Stimulated activated naive CD4-positive, alpha-beta T cell (primary cell): Measurements from ENCODE around the gene CDH5.
"Not testable (repeated sequence)": the region's sequence is repeated elsewhere in the genome, so short reads cannot be mapped to it uniquely, and the experiment has no call there.

Source experiments
- DNase-seq, 6 experiments: peaks; one replicate each; lab custom pipeline; 2025; lab: John Stamatoyannopoulos, UW

The CDH5 gene

DNA sequence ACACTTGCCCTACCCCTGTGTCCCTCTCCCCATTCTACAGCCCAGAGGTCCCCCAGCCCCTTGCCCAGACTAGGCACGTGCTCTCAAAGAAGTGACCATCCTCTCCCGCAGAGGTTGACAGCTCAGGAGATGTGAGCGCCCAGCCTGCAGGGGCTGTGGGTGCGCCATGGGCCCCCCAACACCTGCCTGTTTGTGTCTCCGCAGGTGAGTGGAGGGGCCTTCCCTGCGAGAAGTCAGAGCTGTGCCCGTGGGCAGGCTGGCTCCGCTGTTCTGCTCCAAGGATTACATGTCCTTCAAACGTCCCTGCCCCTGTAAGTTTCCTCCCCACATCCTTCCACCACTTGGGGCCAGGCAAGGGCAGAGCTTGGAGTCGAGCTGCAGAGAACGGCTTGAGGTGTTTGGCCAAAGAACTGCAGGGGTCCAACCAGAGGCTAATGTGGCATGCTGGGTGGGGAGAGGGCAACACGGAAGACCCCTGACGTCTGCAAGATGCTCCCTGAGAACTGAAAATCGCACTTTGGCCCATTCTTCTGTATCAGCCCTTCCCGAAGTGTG lies 71.0 kb downstream of the CDH5 start:
- no peak for DNase-seq

- no peak for DNase-seq
Observed at GRCh38 chr16:66438536-66438935, 72.0 kb downstream of the CDH5 start.

- no peak for DNase-seq
Observed at GRCh38 chr16:66439051-66439730, 72.7 kb downstream of the CDH5 start.

DNA sequence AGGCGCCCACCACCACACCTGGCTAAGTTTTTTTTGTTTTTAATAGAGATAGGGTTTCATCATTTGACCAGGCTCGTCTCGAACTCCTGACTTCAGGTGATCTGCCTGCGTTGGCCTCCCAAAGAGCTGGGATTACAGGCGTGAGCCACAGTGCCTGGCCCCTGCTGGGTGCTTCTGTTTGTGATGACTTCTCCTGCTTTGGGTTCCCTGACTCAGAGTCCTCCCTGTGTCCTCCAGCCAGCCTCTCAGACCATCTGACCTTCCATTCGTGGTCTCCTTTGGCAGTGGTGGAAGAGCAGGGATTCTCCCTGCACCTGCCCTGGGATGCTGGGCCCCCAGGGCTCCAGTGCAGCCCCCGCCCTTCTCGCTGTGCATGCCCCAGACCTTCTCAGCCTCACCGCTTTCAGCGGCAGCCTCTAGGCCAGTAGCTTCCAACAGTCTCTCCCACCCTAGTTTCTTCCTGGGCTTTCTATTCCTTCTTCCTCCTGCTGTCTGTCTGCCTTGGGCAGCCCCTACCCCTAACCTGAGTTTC lies 73.8 kb downstream of the CDH5 start:
- no peak for DNase-seq

GRCh38 chr16:66440970-66441369 lies 74.5 kb downstream of the CDH5 start:
- DNase-seq: no peak

- DNase-seq: no peak
Observed at GRCh38 chr16:66441586-66442375, 75.3 kb downstream of the CDH5 start.

- no peak for DNase-seq
Observed at GRCh38 chr16:66442502-66443268, 76.2 kb downstream of the CDH5 start.

GRCh38 chr16:66443269-66443652 lies 76.8 kb downstream of the CDH5 start:
- no peak for DNase-seq

- no peak for DNase-seq
Observed at GRCh38 chr16:66444049-66444481, 77.6 kb downstream of the CDH5 start.

GRCh38 chr16:66446737-66447136 lies 80.2 kb downstream of the CDH5 start:
- no peak for DNase-seq

DNA sequence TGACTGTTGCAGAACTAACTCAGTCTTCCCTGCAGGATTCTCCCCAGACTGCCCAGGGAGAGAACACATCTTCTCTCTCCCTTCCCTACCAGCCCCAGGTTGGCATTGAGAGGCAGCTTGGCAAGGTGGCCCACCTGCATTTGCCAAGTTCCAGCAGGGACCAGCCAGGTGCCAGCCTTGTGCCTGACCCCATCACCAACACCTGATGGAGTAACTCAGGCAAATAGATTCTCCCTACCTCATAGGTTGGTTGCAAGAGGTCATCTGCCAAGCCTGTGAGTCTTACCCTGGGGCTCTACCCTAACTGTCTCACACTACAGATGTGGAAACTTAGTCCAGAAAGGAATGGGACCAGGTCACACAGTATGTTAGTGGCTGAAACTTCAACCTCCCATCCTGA lies 81.0 kb downstream of the CDH5 start:
- no peak for DNase-seq

DNA sequence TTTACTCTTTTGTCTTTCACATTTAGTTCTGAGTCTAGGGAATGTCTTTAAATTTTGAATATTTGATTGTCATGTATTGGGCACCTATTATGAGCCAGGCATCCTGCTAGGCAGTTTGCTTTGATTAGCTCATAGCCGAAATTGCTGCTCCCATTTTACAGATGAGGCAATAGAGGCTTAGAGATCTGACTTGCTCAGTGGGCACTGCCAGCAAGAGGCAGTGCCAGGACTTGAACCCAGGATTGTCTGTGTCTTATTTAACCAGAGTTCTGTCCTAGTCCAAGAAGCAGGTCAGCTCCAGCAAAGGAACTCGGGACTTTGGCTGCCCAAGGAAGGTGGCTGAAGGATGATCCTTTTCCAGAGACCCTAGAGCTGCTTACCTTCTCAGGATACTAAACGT lies 85.1 kb downstream of the CDH5 start:
- no peak for DNase-seq

DNA sequence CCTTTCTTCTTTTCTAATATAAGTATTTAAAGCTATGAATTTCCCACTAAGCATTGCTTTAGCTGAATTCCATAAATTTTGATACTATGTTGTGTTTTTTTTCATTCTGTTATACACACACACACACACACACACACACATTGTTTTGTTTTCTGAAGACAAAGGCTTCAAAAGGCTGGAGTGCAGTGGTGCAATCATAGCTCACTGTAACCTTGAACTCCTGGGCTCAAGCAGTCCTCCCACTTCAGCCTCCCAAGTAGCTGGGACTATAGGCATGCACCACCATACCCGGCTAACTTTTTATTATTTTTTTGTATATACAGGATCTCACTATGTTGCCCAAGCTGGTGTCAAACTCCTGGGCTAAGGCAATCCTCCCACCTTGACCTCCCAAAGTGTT lies 86.7 kb downstream of the CDH5 start:
- DNase-seq: not testable (repeated sequence)
